C4-2B (cell line): ENCODE results near the gene PZP.

ENCODE experiments used
- ZFX ChIP-seq: fragments of 450-650 bp; IDR thresholded peaks from 2 replicates; pipeline ENCODE4 v1.6.1; 2017
- TF ChIP-seq, protein P1 (sequence below): fragments of 450-650 bp; conservative IDR thresholded peaks from 2 replicates; pipeline ENCODE4 v1.5.1; 2017; ENCODE audit warnings: mild to moderate bottlenecking

DNA sequence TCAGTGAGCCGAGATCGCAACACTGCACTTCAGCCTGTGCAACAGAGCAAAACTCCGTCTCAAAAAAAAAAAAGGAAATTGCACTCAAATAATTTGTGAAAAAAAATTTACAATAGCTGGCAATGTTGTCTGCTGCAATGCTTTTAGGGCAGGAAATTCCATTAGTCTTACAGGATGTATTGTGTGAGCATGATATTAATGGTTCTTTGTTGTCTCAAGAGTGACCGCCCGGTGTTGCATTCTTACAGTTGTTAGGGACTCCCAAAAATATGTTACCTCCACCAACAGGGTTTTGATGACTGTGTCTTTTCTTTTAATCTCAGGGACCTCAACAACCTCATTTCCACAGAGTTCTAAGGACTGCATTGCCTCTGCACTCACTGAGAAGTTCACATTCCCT, 44.8 kb downstream of the PZP start:
- TF ChIP-seq, protein P1, sequence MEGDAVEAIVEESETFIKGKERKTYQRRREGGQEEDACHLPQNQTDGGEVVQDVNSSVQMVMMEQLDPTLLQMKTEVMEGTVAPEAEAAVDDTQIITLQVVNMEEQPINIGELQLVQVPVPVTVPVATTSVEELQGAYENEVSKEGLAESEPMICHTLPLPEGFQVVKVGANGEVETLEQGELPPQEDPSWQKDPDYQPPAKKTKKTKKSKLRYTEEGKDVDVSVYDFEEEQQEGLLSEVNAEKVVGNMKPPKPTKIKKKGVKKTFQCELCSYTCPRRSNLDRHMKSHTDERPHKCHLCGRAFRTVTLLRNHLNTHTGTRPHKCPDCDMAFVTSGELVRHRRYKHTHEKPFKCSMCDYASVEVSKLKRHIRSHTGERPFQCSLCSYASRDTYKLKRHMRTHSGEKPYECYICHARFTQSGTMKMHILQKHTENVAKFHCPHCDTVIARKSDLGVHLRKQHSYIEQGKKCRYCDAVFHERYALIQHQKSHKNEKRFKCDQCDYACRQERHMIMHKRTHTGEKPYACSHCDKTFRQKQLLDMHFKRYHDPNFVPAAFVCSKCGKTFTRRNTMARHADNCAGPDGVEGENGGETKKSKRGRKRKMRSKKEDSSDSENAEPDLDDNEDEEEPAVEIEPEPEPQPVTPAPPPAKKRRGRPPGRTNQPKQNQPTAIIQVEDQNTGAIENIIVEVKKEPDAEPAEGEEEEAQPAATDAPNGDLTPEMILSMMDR = no peak
- no peak for TF ChIP-seq ZFX
